ENCODE data around the gene TDRD3. TPM values are rescaled to one million over a fixed set of nuclear protein-coding genes. Genes with fewer than 3 reads are reported as not detected.

Gene TDRD3
- total and polyA plus RNA-seq, 2 donors (not counting 1 experiment from before 2014, with no cell fraction given): 5.6 to 23.7 TPM

DNA sequence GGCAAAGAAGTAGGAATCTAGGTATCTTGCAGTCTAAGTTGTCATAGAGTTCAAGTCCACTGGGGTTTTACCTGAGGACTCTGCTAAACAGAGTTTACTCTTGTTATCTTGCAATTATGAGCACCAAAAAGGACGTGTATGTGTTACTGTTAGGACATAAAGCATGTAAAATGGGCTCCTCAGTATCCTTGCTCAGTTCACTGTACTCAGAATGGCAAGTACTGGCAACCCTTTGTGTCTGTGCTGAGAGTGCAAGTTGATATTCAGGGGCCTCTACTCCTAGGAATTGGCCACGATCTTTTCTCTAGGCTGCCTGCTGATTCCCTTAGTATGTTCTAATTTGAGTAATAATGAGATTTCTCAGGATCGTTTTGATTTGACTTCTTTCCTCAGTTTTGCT lies 13.3 kb downstream of the TDRD3 start:
- ChIA-PET CTCF (no interaction called here), POLR2A (no interaction called here)
- WGBS (ENCODE audit: insufficient coverage): 86% methylated on average over 3 of the region's 3 CpGs
- no peaks in the 10 kb centered on the region for H3K27me3 Mint-ChIP-seq
- Histone ChIP-seq H3K27ac (ENCODE audit: low read length in 2 of 2) (no peak overlapping the region), H3K9ac (ENCODE audit: low read length) (no peak overlapping the region), H3K4me3 (ENCODE audit: control extremely low read depth in 1 of 5, extremely low read depth in 1 of 5, insufficient read depth in 1 of 5, low read depth in 2 of 5, low read length in 4 of 5) (no peak overlapping the region), H3K4me1 (ENCODE audit: control insufficient read depth in 2 of 2, insufficient read depth in 2 of 2, low read length in 2 of 2) (no peaks in the 10 kb centered on the region), H2AFZ (ENCODE audit: insufficient read depth, low read depth, low read length, poor library complexity, severe bottlenecking) (no peak overlapping the region), H4K20me1 (ENCODE audit: control insufficient read depth, insufficient read depth, low read length, poor library complexity, severe bottlenecking) (peaks cover 7% of the 10 kb centered on the region), H3K36me3 (replicated peaks in 1 of 2; ENCODE audit: control extremely low read depth in 1 of 2, control insufficient read depth in 1 of 2, extremely low read depth in 1 of 2, insufficient read depth in 2 of 2, low read length in 1 of 2) (no peaks in the 10 kb centered on the region), H3K79me2 (ENCODE audit: control insufficient read depth, insufficient read depth, low read length) (peaks cover 78% of the 10 kb centered on the region), H3K9me3 (ENCODE audit: control extremely low read depth in 1 of 3, control insufficient read depth in 2 of 3, insufficient read depth in 1 of 3, low read length in 2 of 3) (peaks cover 0 to 2% (median 0%) of the 10 kb centered on the region in 3 donors), H3K27me3 (replicated peaks in 1 of 4; ENCODE audit: control extremely low read depth in 1 of 4, control insufficient read depth in 3 of 4, insufficient read depth in 4 of 4, low read length in 3 of 4) (no peaks in the 10 kb centered on the region), H3K4me2 (replicated peaks; ENCODE audit: low read depth, low read length, poor library complexity, severe bottlenecking) (no peak overlapping the region)
- H3K27ac Mint-ChIP-seq: no peak overlapping the region
- H3K9me3 Mint-ChIP-seq (ENCODE audit: insufficient read depth): no peaks in the 10 kb centered on the region
- H3K4me3 Mint-ChIP-seq: no peak overlapping the region
- ATAC-seq (ENCODE audit: low read depth) (no peak), DNase-seq (no peak)
- peaks cover 35% of the 10 kb centered on the region for H3K4me1 Mint-ChIP-seq
- intact Hi-C loops (cut with micrococcal nuclease): no loop called here
- TF ChIP-seq, protein P1, sequence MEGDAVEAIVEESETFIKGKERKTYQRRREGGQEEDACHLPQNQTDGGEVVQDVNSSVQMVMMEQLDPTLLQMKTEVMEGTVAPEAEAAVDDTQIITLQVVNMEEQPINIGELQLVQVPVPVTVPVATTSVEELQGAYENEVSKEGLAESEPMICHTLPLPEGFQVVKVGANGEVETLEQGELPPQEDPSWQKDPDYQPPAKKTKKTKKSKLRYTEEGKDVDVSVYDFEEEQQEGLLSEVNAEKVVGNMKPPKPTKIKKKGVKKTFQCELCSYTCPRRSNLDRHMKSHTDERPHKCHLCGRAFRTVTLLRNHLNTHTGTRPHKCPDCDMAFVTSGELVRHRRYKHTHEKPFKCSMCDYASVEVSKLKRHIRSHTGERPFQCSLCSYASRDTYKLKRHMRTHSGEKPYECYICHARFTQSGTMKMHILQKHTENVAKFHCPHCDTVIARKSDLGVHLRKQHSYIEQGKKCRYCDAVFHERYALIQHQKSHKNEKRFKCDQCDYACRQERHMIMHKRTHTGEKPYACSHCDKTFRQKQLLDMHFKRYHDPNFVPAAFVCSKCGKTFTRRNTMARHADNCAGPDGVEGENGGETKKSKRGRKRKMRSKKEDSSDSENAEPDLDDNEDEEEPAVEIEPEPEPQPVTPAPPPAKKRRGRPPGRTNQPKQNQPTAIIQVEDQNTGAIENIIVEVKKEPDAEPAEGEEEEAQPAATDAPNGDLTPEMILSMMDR (IDR thresholded peaks at IDR 0.05): no peak
- TF ChIP-seq EZH2 (IDR thresholded peaks at IDR 0.05; ENCODE audit: borderline replicate concordance, insufficient read depth, low read depth, low read length, poor library complexity, severe bottlenecking): no peak

DNA sequence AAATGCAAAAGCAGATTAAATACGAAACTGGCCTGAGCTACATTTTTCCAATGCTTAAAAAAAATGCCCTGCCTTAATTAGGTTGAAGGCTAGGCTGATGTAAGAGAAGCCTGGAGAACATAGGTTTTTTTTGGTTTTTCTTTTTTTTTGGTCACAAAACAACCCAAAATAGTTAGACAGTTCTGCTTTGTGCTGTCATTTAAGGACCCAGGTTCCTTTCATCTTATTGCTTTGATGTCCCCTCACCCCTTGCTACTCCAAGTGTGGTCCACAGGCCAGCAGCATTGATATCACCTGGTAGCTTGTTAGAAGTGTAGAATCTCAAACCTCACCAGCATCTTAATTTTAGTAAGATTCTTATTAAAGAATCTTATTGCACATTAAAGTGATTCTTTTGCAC lies 14.4 kb downstream of the TDRD3 start:
- ChIA-PET CTCF (no interaction called here), POLR2A (no interaction called here)
- Histone ChIP-seq H3K9me3 (ENCODE audit: control extremely low read depth in 1 of 3, control insufficient read depth in 2 of 3, insufficient read depth in 1 of 3, low read length in 2 of 3) (peaks cover 0 to 2% (median 0%) of the 10 kb centered on the region in 3 donors), H3K79me2 (ENCODE audit: control insufficient read depth, insufficient read depth, low read length) (peaks cover 68% of the 10 kb centered on the region), H4K20me1 (ENCODE audit: control insufficient read depth, insufficient read depth, low read length, poor library complexity, severe bottlenecking) (peaks cover 5% of the 10 kb centered on the region), H3K27ac (ENCODE audit: low read length in 2 of 2) (no peak overlapping the region), H3K9ac (ENCODE audit: low read length) (no peak overlapping the region), H3K4me3 (ENCODE audit: control extremely low read depth in 1 of 5, extremely low read depth in 1 of 5, insufficient read depth in 1 of 5, low read depth in 2 of 5, low read length in 4 of 5) (no peak overlapping the region), H3K4me1 (ENCODE audit: control insufficient read depth in 2 of 2, insufficient read depth in 2 of 2, low read length in 2 of 2) (no peaks in the 10 kb centered on the region), H3K4me2 (replicated peaks; ENCODE audit: low read depth, low read length, poor library complexity, severe bottlenecking) (no peak overlapping the region), H2AFZ (ENCODE audit: insufficient read depth, low read depth, low read length, poor library complexity, severe bottlenecking) (no peak overlapping the region), H3K36me3 (replicated peaks in 1 of 2; ENCODE audit: control extremely low read depth in 1 of 2, control insufficient read depth in 1 of 2, extremely low read depth in 1 of 2, insufficient read depth in 2 of 2, low read length in 1 of 2) (no peaks in the 10 kb centered on the region), H3K27me3 (replicated peaks in 1 of 4; ENCODE audit: control extremely low read depth in 1 of 4, control insufficient read depth in 3 of 4, insufficient read depth in 4 of 4, low read length in 3 of 4) (no peaks in the 10 kb centered on the region)
- Mint-ChIP-seq H3K9me3 (ENCODE audit: insufficient read depth) (no peaks in the 10 kb centered on the region), H3K27me3 (no peaks in the 10 kb centered on the region), H3K4me1 (peaks cover 31% of the 10 kb centered on the region), H3K27ac (no peak overlapping the region), H3K4me3 (no peak overlapping the region)
- no peak for DNase-seq
- intact Hi-C loops (cut with micrococcal nuclease): no loop called here
- WGBS (ENCODE audit: insufficient coverage): no CpG with 5 or more reads among the region's 1 CpG
- no peak for ATAC-seq (ENCODE audit: low read depth)
- TF ChIP-seq EZH2 (IDR thresholded peaks at IDR 0.05; ENCODE audit: borderline replicate concordance, insufficient read depth, low read depth, low read length, poor library complexity, severe bottlenecking): no peak
- TF ChIP-seq, protein P1 (IDR thresholded peaks at IDR 0.05): no peak

All from B cell (primary cell).